ENCODE data around the gene LHPP.

DNA sequence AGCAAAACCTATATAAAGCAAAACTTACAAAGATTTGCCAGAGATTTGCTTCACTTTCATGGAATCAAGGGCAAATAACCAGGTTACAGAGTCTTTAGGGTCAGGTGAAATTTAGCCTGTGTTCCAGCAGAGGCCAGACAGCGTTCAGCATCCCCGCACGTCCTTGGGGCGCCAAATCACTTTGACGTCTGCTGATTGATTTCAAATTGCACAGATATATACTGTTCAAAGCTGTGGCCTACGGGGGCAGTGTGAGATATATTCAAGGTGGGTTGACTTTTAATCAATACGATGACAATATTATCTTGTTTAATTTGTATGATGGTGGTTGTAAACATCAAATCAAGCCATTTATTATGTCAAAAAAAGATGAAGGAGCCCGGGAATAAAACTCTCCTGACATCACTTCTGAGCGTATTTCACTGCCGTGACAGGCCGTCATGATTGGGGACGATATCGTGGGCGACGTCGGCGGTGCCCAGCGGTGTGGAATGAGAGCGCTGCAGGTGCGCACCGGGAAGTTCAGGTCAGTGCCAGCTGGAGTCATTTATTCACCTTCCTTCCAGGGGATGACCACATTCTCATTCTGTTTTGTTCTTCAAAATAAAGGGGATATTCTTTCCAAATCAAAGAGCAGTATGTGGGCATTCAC, 55.2 kb downstream of the LHPP start:
- TF ChIP-seq, protein P1, sequence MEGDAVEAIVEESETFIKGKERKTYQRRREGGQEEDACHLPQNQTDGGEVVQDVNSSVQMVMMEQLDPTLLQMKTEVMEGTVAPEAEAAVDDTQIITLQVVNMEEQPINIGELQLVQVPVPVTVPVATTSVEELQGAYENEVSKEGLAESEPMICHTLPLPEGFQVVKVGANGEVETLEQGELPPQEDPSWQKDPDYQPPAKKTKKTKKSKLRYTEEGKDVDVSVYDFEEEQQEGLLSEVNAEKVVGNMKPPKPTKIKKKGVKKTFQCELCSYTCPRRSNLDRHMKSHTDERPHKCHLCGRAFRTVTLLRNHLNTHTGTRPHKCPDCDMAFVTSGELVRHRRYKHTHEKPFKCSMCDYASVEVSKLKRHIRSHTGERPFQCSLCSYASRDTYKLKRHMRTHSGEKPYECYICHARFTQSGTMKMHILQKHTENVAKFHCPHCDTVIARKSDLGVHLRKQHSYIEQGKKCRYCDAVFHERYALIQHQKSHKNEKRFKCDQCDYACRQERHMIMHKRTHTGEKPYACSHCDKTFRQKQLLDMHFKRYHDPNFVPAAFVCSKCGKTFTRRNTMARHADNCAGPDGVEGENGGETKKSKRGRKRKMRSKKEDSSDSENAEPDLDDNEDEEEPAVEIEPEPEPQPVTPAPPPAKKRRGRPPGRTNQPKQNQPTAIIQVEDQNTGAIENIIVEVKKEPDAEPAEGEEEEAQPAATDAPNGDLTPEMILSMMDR (IDR thresholded peaks at IDR 0.05) = no peak
- TF ChIP-seq POLR2A (IDR thresholded peaks at IDR 0.05) = no peak
